Measurements from ENCODE around the gene PAK1IP1. TPM values are rescaled to one million over a fixed set of nuclear protein-coding genes. Genes with fewer than 3 reads are reported as not detected.

The PAK1IP1 gene
- 13.9 and 28.8 TPM in 2 replicates for total RNA-seq (ENCODE audit: low replicate concordance)

- Mint-ChIP-seq H3K27me3 (ENCODE audit: insufficient read depth, low read depth) (peaks cover 2% of the 10 kb centered on the region), H3K36me3 (peaks cover 4% of the 10 kb centered on the region), H3K4me3 (peak within 1 kb of the TSS; percentile 99), H3K4me1 (peaks cover 35% of the 10 kb centered on the region), H3K27ac (peak within 1 kb of the TSS; percentile 100), H3K9me3 (no peaks in the 10 kb centered on the region)
- H3K4me3 ChIP-seq = peak within 1 kb of the TSS; percentile 92
- H2AFZ ChIP-seq (replicated peaks) = peak within 1 kb of the TSS; percentile 100
- TF ChIP-seq CTCF (IDR thresholded peaks at IDR 0.05) (no peak), EZH2phosphoT487 (IDR thresholded peaks at IDR 0.05) (no peak), EZH2 (IDR thresholded peaks at IDR 0.05) (no peak)
- H3F3A ChIP-seq (ENCODE audit: low read depth) = peaks cover 52% of the 10 kb centered on the region
- H3K27me3 ChIP-seq = no peaks in the 10 kb centered on the region
- H3K9ac ChIP-seq = peak within 1 kb of the TSS; percentile 93
- peaks cover 37% of the 10 kb centered on the region for H3K4me1 ChIP-seq
- peak within 1 kb of the TSS; percentile 87 for H3K4me2 ChIP-seq
- peak within 1 kb of the TSS; percentile 99 for H3K27ac ChIP-seq
- no peaks in the 10 kb centered on the region for H3K9me3 ChIP-seq (ENCODE audit: low read depth)
- H3K79me2 ChIP-seq (ENCODE audit: low read depth) = peaks cover 69% of the 10 kb centered on the region
- peak; percentile 97 for DNase-seq (ENCODE audit: low spot score)
- no peaks in the 10 kb centered on the region for H4K20me1 ChIP-seq (ENCODE audit: low read depth)
- no peaks in the 10 kb centered on the region for H3K36me3 ChIP-seq
Observed at GRCh38 chr6:10694302-10695085, at the start of gene PAK1IP1, which contains the start of gene C6orf52. Gene PAK1IP1, plus strand, starts transcription at chr6:10694972. Its CDS starts 14 bp downstream, at chr6:10694986. Gene C6orf52, minus strand, starts transcription at chr6:10694616. Its CDS starts 7,066 bp downstream, at chr6:10687550.

- no peak overlapping the region for H3K4me3 ChIP-seq
- peak overlapping the region; percentile 18 for H2AFZ ChIP-seq (replicated peaks)
- no peaks in the 10 kb centered on the region for H3K27me3 ChIP-seq
- TF ChIP-seq CTCF (IDR thresholded peaks at IDR 0.05) = no peak
- TF ChIP-seq EZH2 (IDR thresholded peaks at IDR 0.05) = no peak
- TF ChIP-seq EZH2phosphoT487 (IDR thresholded peaks at IDR 0.05) = no peak
- no peak overlapping the region for H3K4me2 ChIP-seq
- no peaks in the 10 kb centered on the region for H3K9me3 ChIP-seq (ENCODE audit: low read depth)
- DNase-seq (ENCODE audit: low spot score) = no peak
- no peak overlapping the region for H3K27ac Mint-ChIP-seq
- H3F3A ChIP-seq (ENCODE audit: low read depth) = no peaks in the 10 kb centered on the region
- no peaks in the 10 kb centered on the region for H3K9me3 Mint-ChIP-seq
- no peaks in the 10 kb centered on the region for H3K36me3 ChIP-seq
- no peaks in the 10 kb centered on the region for H3K4me1 Mint-ChIP-seq
- H3K27ac ChIP-seq = no peak overlapping the region
- no peaks in the 10 kb centered on the region for H3K4me1 ChIP-seq
- no peaks in the 10 kb centered on the region for H3K36me3 Mint-ChIP-seq
- H3K79me2 ChIP-seq (ENCODE audit: low read depth) = no peaks in the 10 kb centered on the region
- no peaks in the 10 kb centered on the region for H4K20me1 ChIP-seq (ENCODE audit: low read depth)
- no peak overlapping the region for H3K4me3 Mint-ChIP-seq
- H3K9ac ChIP-seq = no peak overlapping the region
- peaks cover 4% of the 10 kb centered on the region for H3K27me3 Mint-ChIP-seq (ENCODE audit: insufficient read depth, low read depth)
Observed at GRCh38 chr6:10655508-10656055, 39.2 kb upstream of the PAK1IP1 start.

GRCh38 chr6:10658910-10659698 is 35.7 kb upstream of the PAK1IP1 start:
- Histone ChIP-seq H3K36me3 (no peaks in the 10 kb centered on the region), H3K79me2 (ENCODE audit: low read depth) (no peaks in the 10 kb centered on the region), H3K4me2 (peak overlapping the region; percentile 57), H3K9ac (no peak overlapping the region), H3F3A (ENCODE audit: low read depth) (no peaks in the 10 kb centered on the region), H3K4me3 (peak overlapping the region; percentile 28), H2AFZ (replicated peaks) (peak overlapping the region; percentile 38), H4K20me1 (ENCODE audit: low read depth) (no peaks in the 10 kb centered on the region), H3K9me3 (ENCODE audit: low read depth) (no peaks in the 10 kb centered on the region), H3K27ac (no peak overlapping the region), H3K27me3 (no peaks in the 10 kb centered on the region), H3K4me1 (no peaks in the 10 kb centered on the region)
- TF ChIP-seq EZH2 (IDR thresholded peaks at IDR 0.05) (no peak), CTCF (IDR thresholded peaks at IDR 0.05) (no peak)
- no peaks in the 10 kb centered on the region for H3K4me1 Mint-ChIP-seq
- H3K36me3 Mint-ChIP-seq = no peaks in the 10 kb centered on the region
- no peak for DNase-seq (ENCODE audit: low spot score)
- H3K4me3 Mint-ChIP-seq = no peak overlapping the region
- peaks cover 4% of the 10 kb centered on the region for H3K27me3 Mint-ChIP-seq (ENCODE audit: insufficient read depth, low read depth)
- H3K27ac Mint-ChIP-seq = no peak overlapping the region
- H3K9me3 Mint-ChIP-seq = peaks cover 1% of the 10 kb centered on the region
